AG04450 (cell line): ENCODE measurements around the gene ZBTB7C. TPM values are rescaled to one million over a fixed set of nuclear protein-coding genes. Genes with fewer than 3 reads are reported as not detected.

Experiments
- CTCF ChIA-PET: fragments of 300-600, 350-600 bp; formaldehyde crosslinking; extraction: SDS; loops from one replicate; lab custom pipeline; 2022; ENCODE audit warnings: antibody characterized with exemption, inconsistent platforms; lab: Charles Lee
- POLR2A ChIA-PET: fragments of 350-600 bp; formaldehyde crosslinking; extraction: SDS; loops from one replicate; lab custom pipeline; 2021; ENCODE audit warnings: antibody characterized with exemption, inconsistent platforms; lab: Yijun Ruan, JAX
- DNase-seq: peaks from one replicate; pipeline ENCODE4 v3.0.0-alpha.2; 2011; ENCODE audit warnings: low read depth, low spot score
- H3K27ac ChIP-seq: one replicate; pipeline ENCODE4 v1.5.1; 2012; ENCODE audit warnings: low read depth, low read length, control low read depth
- H3K27me3 ChIP-seq: one replicate; pipeline ENCODE4 v1.6.0; 2012; ENCODE audit warnings: low read length; ENCODE audit not compliant: control insufficient read depth, insufficient read depth
- H3K4me3 ChIP-seq: 2 replicates; pipeline ENCODE4 v1.5.1; 2011; ENCODE audit warnings: mild to moderate bottlenecking, low read depth, low read length, control low read depth
- H3K9me3 ChIP-seq: 2 replicates; pipeline ENCODE4 v1.5.1; 2012; ENCODE audit warnings: low read length; ENCODE audit not compliant: control insufficient read depth, insufficient read depth
- polyA plus RNA-seq: library from polyadenylated mRNA; depleted of rRNA; stranded (reverse); fragments of >200 nt; gene quantifications from 2 replicates; pipeline ENCODE4 v1.2.3, GENCODE V29; 2011
- TF ChIP-seq, protein P1 (sequence below): IDR thresholded peaks from 2 replicates; pipeline ENCODE4 v1.5.1; 2011; ENCODE audit warnings: low read depth, low read length, control low read depth, inconsistent platforms

Gene ZBTB7C
- polyA plus RNA-seq, 1 experiment, result not detected

GRCh38 chr18:48317781-48318381 lies 91.3 kb downstream of the ZBTB7C start:
- DNase-seq, result no peak
- POLR2A ChIA-PET, result no interaction called here
- no peak overlapping the region for H3K27ac ChIP-seq
- H3K9me3 ChIP-seq, result no peaks in the 10 kb centered on the region
- no peak overlapping the region for H3K4me3 ChIP-seq
- CTCF ChIA-PET, result interaction anchor here (0.7 kb wide), 1 partner anchor 42 kb away, joined by 3 read pairs; no protein-coding TSS in a partner anchor
- TF ChIP-seq, protein P1, sequence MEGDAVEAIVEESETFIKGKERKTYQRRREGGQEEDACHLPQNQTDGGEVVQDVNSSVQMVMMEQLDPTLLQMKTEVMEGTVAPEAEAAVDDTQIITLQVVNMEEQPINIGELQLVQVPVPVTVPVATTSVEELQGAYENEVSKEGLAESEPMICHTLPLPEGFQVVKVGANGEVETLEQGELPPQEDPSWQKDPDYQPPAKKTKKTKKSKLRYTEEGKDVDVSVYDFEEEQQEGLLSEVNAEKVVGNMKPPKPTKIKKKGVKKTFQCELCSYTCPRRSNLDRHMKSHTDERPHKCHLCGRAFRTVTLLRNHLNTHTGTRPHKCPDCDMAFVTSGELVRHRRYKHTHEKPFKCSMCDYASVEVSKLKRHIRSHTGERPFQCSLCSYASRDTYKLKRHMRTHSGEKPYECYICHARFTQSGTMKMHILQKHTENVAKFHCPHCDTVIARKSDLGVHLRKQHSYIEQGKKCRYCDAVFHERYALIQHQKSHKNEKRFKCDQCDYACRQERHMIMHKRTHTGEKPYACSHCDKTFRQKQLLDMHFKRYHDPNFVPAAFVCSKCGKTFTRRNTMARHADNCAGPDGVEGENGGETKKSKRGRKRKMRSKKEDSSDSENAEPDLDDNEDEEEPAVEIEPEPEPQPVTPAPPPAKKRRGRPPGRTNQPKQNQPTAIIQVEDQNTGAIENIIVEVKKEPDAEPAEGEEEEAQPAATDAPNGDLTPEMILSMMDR, result no peak
- H3K27me3 ChIP-seq, result peaks cover 5% of the 10 kb centered on the region

- no peaks in the 10 kb centered on the region for H3K9me3 ChIP-seq
- CTCF ChIA-PET, result no interaction called here
- TF ChIP-seq, protein P1, result no peak
- DNase-seq, result no peak
- POLR2A ChIA-PET, result no interaction called here
- H3K27me3 ChIP-seq, result peaks cover 3% of the 10 kb centered on the region
- H3K4me3 ChIP-seq, result no peak overlapping the region
- no peak overlapping the region for H3K27ac ChIP-seq
Measured at GRCh38 chr18:48316177-48316576, 93.0 kb downstream of the ZBTB7C start.

- Histone ChIP-seq H3K27ac (no peak overlapping the region), H3K4me3 (no peak overlapping the region), H3K27me3 (peaks cover 5% of the 10 kb centered on the region), H3K9me3 (no peaks in the 10 kb centered on the region)
- ChIA-PET CTCF (no interaction called here), POLR2A (no interaction called here)
- TF ChIP-seq, protein P1, result no peak
- no peak for DNase-seq
Measured at GRCh38 chr18:48314690-48315089, 94.5 kb downstream of the ZBTB7C start.

- TF ChIP-seq, protein P1, result no peak
- peaks cover 5% of the 10 kb centered on the region for H3K27me3 ChIP-seq
- ChIA-PET POLR2A (no interaction called here), CTCF (no interaction called here)
- H3K9me3 ChIP-seq, result no peaks in the 10 kb centered on the region
- no peak for DNase-seq
- no peak overlapping the region for H3K27ac ChIP-seq
- H3K4me3 ChIP-seq, result no peak overlapping the region
Measured at GRCh38 chr18:48313792-48314191, 95.4 kb downstream of the ZBTB7C start.

GRCh38 chr18:48312066-48312465 lies 97.1 kb downstream of the ZBTB7C start:
- H3K27me3 ChIP-seq, result peaks cover 5% of the 10 kb centered on the region
- no peaks in the 10 kb centered on the region for H3K9me3 ChIP-seq
- no peak for DNase-seq
- ChIA-PET POLR2A (no interaction called here), CTCF (no interaction called here)
- no peak overlapping the region for H3K27ac ChIP-seq
- TF ChIP-seq, protein P1, result no peak
- H3K4me3 ChIP-seq, result no peak overlapping the region
